Activated CD8-positive, alpha-beta memory T cell treated with anti-CD3 and anti-CD28 coated beads for 4 hours (primary cell): ENCODE results near the gene NELL1.

Experiments used
- DNase-seq, 2 donors: peaks; one replicate each; pipeline ENCODE4 v3.0.0-alpha.2; 2020; ENCODE audit warnings: low read depth in 2 of 2

Gene NELL1

GRCh38 chr11:21560466-21560975, 891.1 kb downstream of the NELL1 start:
- DNase-seq = no peak

- no peak for DNase-seq
Observed at GRCh38 chr11:21561581-21561980, 892.2 kb downstream of the NELL1 start.

GRCh38 chr11:21564095-21564494, 894.7 kb downstream of the NELL1 start:
- no peak for DNase-seq

- no peak for DNase-seq
Observed at GRCh38 chr11:21564833-21565682, 895.7 kb downstream of the NELL1 start.

GRCh38 chr11:21566521-21567117, 897.2 kb downstream of the NELL1 start:
- DNase-seq = no peak

- DNase-seq = no peak
Observed at GRCh38 chr11:21567645-21568290, 898.4 kb downstream of the NELL1 start.

- no peak for DNase-seq
Observed at GRCh38 chr11:21572210-21572609, 902.8 kb downstream of the NELL1 start.

GRCh38 chr11:21582791-21583190, 913.4 kb downstream of the NELL1 start:
- no peak for DNase-seq

GRCh38 chr11:21588754-21589153, 919.4 kb downstream of the NELL1 start:
- no peak for DNase-seq

- DNase-seq = no peak
Observed at GRCh38 chr11:21602699-21603098, 933.3 kb downstream of the NELL1 start.

GRCh38 chr11:21603886-21604285, 934.5 kb downstream of the NELL1 start:
- DNase-seq = no peak

GRCh38 chr11:21604564-21604963, 935.2 kb downstream of the NELL1 start:
- DNase-seq = no peak

- no peak for DNase-seq
Observed at GRCh38 chr11:21612326-21612725, 942.9 kb downstream of the NELL1 start.

GRCh38 chr11:21614961-21615360, 945.6 kb downstream of the NELL1 start:
- DNase-seq = no peak

- no peak for DNase-seq
Observed at GRCh38 chr11:21615955-21616371, 946.6 kb downstream of the NELL1 start.

- DNase-seq = no peak
Observed at GRCh38 chr11:21622566-21622965, 953.2 kb downstream of the NELL1 start.

- DNase-seq = no peak
Observed at GRCh38 chr11:21622995-21623394, 953.6 kb downstream of the NELL1 start.
